Hepatocyte (in vitro differentiated cells): ENCODE data around the gene ANKRD40. TPM values are rescaled to one million over a fixed set of nuclear protein-coding genes. Genes with fewer than 3 reads are reported as not detected.

Source experiments
- DNase-seq: peaks from one replicate; pipeline ENCODE4 v3.0.0-alpha.2; 2016; ENCODE audit warnings: low spot score
- H2AFZ ChIP-seq: fragments of 200-600 bp; sonication (generic); 2 replicates; pipeline ENCODE4 v1.6.0; 2016; ENCODE audit warnings: antibody characterized with exemption, mild to moderate bottlenecking
- H3K27ac ChIP-seq: fragments of 200-600 bp; sonication (generic); 2 replicates; pipeline ENCODE4 v1.5.1; 2016; ENCODE audit warnings: mild to moderate bottlenecking
- H3K27me3 ChIP-seq: fragments of 200-600 bp; sonication (generic); 2 replicates; pipeline ENCODE4 v1.6.1; 2016
- H3K36me3 ChIP-seq: fragments of 200-600 bp; sonication (generic); replicated peaks from 2 replicates; pipeline ENCODE4 v1.5.1; 2016; ENCODE audit warnings: low read depth; ENCODE audit not compliant: insufficient read depth
- H3K4me1 ChIP-seq: fragments of 200-600 bp; sonication (generic); 2 replicates; pipeline ENCODE4 v1.5.1; 2016; ENCODE audit warnings: mild to moderate bottlenecking, moderate library complexity; ENCODE audit not compliant: insufficient read depth
- H3K4me2 ChIP-seq: fragments of 200-600 bp; sonication (generic); 2 replicates; pipeline ENCODE4 v1.6.0; 2016
- H3K4me3 ChIP-seq: fragments of 200-600 bp; sonication (generic); 2 replicates; pipeline ENCODE4 v1.5.1; 2016; ENCODE audit warnings: mild to moderate bottlenecking
- H3K79me2 ChIP-seq: fragments of 200-600 bp; sonication (generic); 2 replicates; pipeline ENCODE4 v1.6.0; 2017; ENCODE audit warnings: mild to moderate bottlenecking
- H3K9me2 ChIP-seq: fragments of 200-600 bp; sonication (generic); replicated peaks from 2 replicates; pipeline ENCODE4 v1.6.0; 2017; ENCODE audit warnings: mild to moderate bottlenecking; ENCODE audit not compliant: insufficient read depth
- H3K9me3 ChIP-seq: fragments of 200-600 bp; sonication (generic); 2 replicates; pipeline ENCODE4 v1.5.1; 2016; ENCODE audit warnings: low read depth, mild to moderate bottlenecking
- H4K20me1 ChIP-seq: fragments of 200-600 bp; sonication (generic); 2 replicates; pipeline ENCODE4 v1.6.0; 2016; ENCODE audit warnings: mild to moderate bottlenecking; ENCODE audit not compliant: insufficient read depth, poor library complexity, severe bottlenecking
- EZH2 ChIP-seq: fragments of 200-600 bp; sonication (generic); IDR thresholded peaks from 2 replicates; pipeline ENCODE4 v1.6.1; 2016; ENCODE audit warnings: antibody characterized with exemption, mild to moderate bottlenecking, borderline replicate concordance
- EZH2phosphoT487 ChIP-seq: fragments of 200-600 bp; sonication (generic); IDR thresholded peaks from one replicate; pipeline ENCODE4 v1.6.1; 2018; ENCODE audit warnings: antibody characterized with exemption, mild to moderate bottlenecking, low read depth, moderate library complexity; ENCODE audit not compliant: unreplicated experiment, severe bottlenecking
- WGBS: methylation state at CpG from one replicate; pipeline ENCODE4 v1.1.6; 2016; ENCODE audit warnings: low lambda C conversion rate; ENCODE audit errors: missing lambda C conversion rate; 5-methylcytosine and 5-hydroxymethylcytosine counted together
- polyA plus RNA-seq: library from polyadenylated mRNA; unstranded; fragments of >200 nt; fragmentation: Nextera tagmentation; extraction: Ambion mirVana; gene quantifications from 2 replicates; pipeline ENCODE4 v1.2.1, GENCODE V29; 2016
- total RNA-seq: library from RNA; depleted of rRNA; stranded (reverse); fragments of >200 nt; gene quantifications from 2 replicates; pipeline ENCODE4 v1.2.3, GENCODE V29; 2014
- TF ChIP-seq, protein P1 (sequence below): fragments of 200-600 bp; sonication (generic); IDR thresholded peaks from 2 replicates; pipeline ENCODE4 v1.5.1; 2016; ENCODE audit warnings: antibody characterized with exemption, mild to moderate bottlenecking; ENCODE audit not compliant: poor library complexity

The ANKRD40 gene, protein sequence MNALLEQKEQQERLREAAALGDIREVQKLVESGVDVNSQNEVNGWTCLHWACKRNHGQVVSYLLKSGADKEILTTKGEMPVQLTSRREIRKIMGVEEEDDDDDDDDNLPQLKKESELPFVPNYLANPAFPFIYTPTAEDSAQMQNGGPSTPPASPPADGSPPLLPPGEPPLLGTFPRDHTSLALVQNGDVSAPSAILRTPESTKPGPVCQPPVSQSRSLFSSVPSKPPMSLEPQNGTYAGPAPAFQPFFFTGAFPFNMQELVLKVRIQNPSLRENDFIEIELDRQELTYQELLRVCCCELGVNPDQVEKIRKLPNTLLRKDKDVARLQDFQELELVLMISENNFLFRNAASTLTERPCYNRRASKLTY
- 28.1 and 30.8 TPM in 2 replicates for total RNA-seq
- 10.3 and 11.4 TPM in 2 replicates for polyA plus RNA-seq

DNA sequence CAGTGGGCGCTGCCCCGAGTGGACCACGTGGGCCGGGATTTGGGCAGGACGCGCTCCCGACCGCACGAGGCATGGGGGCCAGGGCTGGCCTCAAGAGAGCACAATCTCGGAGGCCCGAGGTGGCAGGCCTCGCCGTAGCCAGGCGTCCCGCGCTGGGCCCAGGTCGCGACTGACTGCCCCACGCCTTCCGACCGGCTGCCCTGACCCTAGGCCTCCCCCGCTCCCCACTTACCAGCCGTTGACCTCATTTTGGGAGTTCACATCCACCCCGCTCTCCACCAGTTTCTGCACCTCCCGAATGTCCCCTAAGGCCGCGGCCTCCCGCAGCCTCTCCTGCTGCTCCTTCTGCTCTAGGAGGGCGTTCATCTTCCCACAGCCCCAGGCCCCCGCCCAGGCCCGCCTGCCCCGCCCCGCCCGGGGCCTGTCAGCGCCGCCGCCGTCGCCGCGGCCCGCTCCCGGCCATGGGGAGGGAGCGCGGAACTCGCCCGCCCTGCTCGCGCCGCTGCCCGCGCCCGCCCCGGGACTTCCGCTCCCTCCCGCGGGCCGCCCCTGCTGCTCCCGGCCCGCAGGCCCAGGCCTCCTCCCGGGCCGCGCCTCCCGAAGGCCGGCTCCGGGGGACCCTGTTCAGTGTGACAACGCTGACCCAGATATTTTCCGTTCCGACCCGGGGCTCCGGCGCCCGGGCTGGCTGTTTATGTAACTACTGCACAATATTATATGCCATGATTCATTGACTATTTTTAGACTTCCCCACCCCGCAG is at the start of gene ANKRD40:
Gene ANKRD40 (minus strand): TSS at position 626 of the 761 bp plus-strand sequence. CDS start 260 bp downstream, at position 366.
- Histone ChIP-seq H3K9me2 (no peaks in the 10 kb centered on the region), H3K4me3 (peak within 1 kb of the TSS; percentile 46), H3K79me2 (peaks cover 58% of the 10 kb centered on the region), H3K9me3 (no peaks in the 10 kb centered on the region), H3K36me3 (no peaks in the 10 kb centered on the region), H4K20me1 (no peaks in the 10 kb centered on the region), H3K27ac (peak within 1 kb of the TSS; percentile 97), H3K4me1 (peaks cover 22% of the 10 kb centered on the region), H2AFZ (peak within 1 kb of the TSS; percentile 85), H3K27me3 (no peaks in the 10 kb centered on the region), H3K4me2 (peak within 1 kb of the TSS; percentile 80)
- DNase-seq, result peak; percentile 95
- WGBS, result under 1% methylated on average over 39 of the region's 74 CpGs
- TF ChIP-seq, protein P1, sequence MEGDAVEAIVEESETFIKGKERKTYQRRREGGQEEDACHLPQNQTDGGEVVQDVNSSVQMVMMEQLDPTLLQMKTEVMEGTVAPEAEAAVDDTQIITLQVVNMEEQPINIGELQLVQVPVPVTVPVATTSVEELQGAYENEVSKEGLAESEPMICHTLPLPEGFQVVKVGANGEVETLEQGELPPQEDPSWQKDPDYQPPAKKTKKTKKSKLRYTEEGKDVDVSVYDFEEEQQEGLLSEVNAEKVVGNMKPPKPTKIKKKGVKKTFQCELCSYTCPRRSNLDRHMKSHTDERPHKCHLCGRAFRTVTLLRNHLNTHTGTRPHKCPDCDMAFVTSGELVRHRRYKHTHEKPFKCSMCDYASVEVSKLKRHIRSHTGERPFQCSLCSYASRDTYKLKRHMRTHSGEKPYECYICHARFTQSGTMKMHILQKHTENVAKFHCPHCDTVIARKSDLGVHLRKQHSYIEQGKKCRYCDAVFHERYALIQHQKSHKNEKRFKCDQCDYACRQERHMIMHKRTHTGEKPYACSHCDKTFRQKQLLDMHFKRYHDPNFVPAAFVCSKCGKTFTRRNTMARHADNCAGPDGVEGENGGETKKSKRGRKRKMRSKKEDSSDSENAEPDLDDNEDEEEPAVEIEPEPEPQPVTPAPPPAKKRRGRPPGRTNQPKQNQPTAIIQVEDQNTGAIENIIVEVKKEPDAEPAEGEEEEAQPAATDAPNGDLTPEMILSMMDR, result no peak
- TF ChIP-seq EZH2phosphoT487 (no peak), EZH2 (no peak)

DNA sequence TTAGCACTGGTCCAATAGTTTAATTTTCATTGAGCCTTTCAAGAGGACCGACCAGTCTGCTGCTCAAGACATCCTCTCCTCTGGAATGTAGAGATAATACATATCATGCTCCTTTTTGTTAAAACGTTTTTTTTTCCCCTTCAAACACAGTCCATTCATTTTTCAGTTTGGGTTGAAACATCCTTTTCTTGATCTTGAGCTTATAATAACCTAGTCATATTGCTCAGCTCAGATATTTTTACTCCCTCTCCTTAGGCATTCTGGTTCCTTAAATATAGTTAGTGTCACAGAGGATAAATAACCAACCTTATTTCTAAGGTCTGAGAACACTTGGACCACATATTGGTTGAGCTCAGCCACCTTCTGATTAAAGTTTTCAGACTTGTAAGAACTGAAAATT is 46.8 kb upstream of the ANKRD40 start:
- peaks cover 11% of the 10 kb centered on the region for H3K4me1 ChIP-seq
- 57% methylated on average over 2 of the region's 2 CpGs for WGBS
- no peak overlapping the region for H3K4me3 ChIP-seq
- H3K27ac ChIP-seq, result no peak overlapping the region
- no peak overlapping the region for H2AFZ ChIP-seq
- no peaks in the 10 kb centered on the region for H3K9me3 ChIP-seq
- TF ChIP-seq, protein P1, result no peak
- TF ChIP-seq EZH2phosphoT487 (no peak), EZH2 (no peak)
- H4K20me1 ChIP-seq, result no peaks in the 10 kb centered on the region
- no peak for DNase-seq
- H3K79me2 ChIP-seq, result peaks cover 8% of the 10 kb centered on the region
- H3K4me2 ChIP-seq, result no peak overlapping the region
- H3K36me3 ChIP-seq, result no peaks in the 10 kb centered on the region
- no peaks in the 10 kb centered on the region for H3K27me3 ChIP-seq
- H3K9me2 ChIP-seq, result no peaks in the 10 kb centered on the region

DNA sequence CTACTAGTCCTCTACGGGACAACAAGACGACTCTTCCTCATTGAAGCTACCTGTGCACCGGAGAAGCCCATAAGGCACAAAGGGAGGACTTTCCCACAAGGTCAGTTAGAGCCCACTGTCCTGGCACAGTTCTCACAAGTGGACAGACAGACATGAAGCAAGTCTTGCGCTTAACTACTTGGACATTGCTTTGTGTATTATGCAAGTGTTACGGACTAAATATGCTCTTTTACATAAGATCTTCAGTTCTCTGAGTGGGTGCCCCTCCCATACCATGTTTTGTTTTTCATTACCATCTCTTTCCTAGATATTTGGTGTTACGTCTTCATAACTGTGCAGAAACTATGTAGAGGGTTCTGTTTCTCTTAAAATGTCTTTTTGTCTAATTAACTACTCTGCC is 41.5 kb upstream of the ANKRD40 start:
- peaks cover 40% of the 10 kb centered on the region for H3K79me2 ChIP-seq
- TF ChIP-seq EZH2 (no peak), EZH2phosphoT487 (no peak)
- TF ChIP-seq, protein P1, result no peak
- peaks cover 6% of the 10 kb centered on the region for H3K36me3 ChIP-seq
- DNase-seq, result no peak
- 85% methylated on average over 6 of the region's 6 CpGs for WGBS
- no peaks in the 10 kb centered on the region for H3K27me3 ChIP-seq
- H3K9me2 ChIP-seq, result no peaks in the 10 kb centered on the region
- no peaks in the 10 kb centered on the region for H3K9me3 ChIP-seq
- H3K27ac ChIP-seq, result no peak overlapping the region
- H3K4me3 ChIP-seq, result no peak overlapping the region
- H3K4me2 ChIP-seq, result no peak overlapping the region
- no peaks in the 10 kb centered on the region for H3K4me1 ChIP-seq
- H2AFZ ChIP-seq, result no peak overlapping the region
- peaks cover 9% of the 10 kb centered on the region for H4K20me1 ChIP-seq
